BE2C (cell line): ENCODE measurements around the gene CYBA. TPM values are rescaled to one million over a fixed set of nuclear protein-coding genes. Genes with fewer than 3 reads are reported as not detected.

ENCODE experiments used
- DNase-seq: peaks from one replicate; pipeline ENCODE4 v3.0.0-alpha.2; 2020
- H3K27me3 ChIP-seq: fragments of 250-450 bp; sonication (Bioruptor Pico); 2 replicates; pipeline ENCODE4 v1.5.1; 2020; ENCODE audit warnings: mild to moderate bottlenecking
- H3K36me3 ChIP-seq: fragments of 250-450 bp; sonication (Bioruptor Pico); 2 replicates; pipeline ENCODE4 v1.5.1; 2020; ENCODE audit warnings: mild to moderate bottlenecking
- H3K4me1 ChIP-seq: fragments of 250-450 bp; sonication (Bioruptor Pico); 2 replicates; pipeline ENCODE4 v1.5.1; 2020
- H3K4me3 ChIP-seq: 2 replicates; pipeline ENCODE4 v1.5.1; 2011; ENCODE audit warnings: low read depth, low read length
- H3K9me3 ChIP-seq: fragments of 250-450 bp; sonication (Bioruptor Pico); 2 replicates; pipeline ENCODE4 v1.5.1; 2020
- CTCF ChIP-seq: IDR thresholded peaks from 2 replicates; pipeline ENCODE4 v1.5.1; 2012; ENCODE audit warnings: mild to moderate bottlenecking, low read depth, low read length
- polyA plus RNA-seq: library from polyadenylated mRNA; unstranded; fragments of >200 nt; gene quantifications from one replicate; pipeline ENCODE4 v1.2.1, GENCODE V29; 2012; ENCODE audit warnings: low read depth, missing spikeins; ENCODE audit not compliant: insufficient read length, insufficient read depth

The CYBA gene
- polyA plus RNA-seq = 154 TPM

GRCh38 chr16:88650749-88651275 is at the start of gene CYBA:
CYBA (minus strand) TSS chr16:88651053; CDS start chr16:88651013, 40 bp downstream.
- H3K9me3 ChIP-seq = no peaks in the 10 kb centered on the region
- H3K36me3 ChIP-seq = peaks cover 9% of the 10 kb centered on the region
- peaks cover 3% of the 10 kb centered on the region; the same call in 1 of the 2 replicates for H3K4me1 ChIP-seq
- no peak for TF ChIP-seq CTCF
- H3K27me3 ChIP-seq = no peaks in the 10 kb centered on the region
- peak within 1 kb of the TSS; percentile 81 for H3K4me3 ChIP-seq
- DNase-seq = peak; percentile 69

GRCh38 chr16:88700322-88700635 is 49.4 kb upstream of the CYBA start:
- H3K4me3 ChIP-seq = no peak overlapping the region
- no peaks in the 10 kb centered on the region for H3K9me3 ChIP-seq
- H3K27me3 ChIP-seq = no peaks in the 10 kb centered on the region
- no peaks in the 10 kb centered on the region for H3K4me1 ChIP-seq
- TF ChIP-seq CTCF = no peak
- peaks cover 8% of the 10 kb centered on the region for H3K36me3 ChIP-seq
- no peak for DNase-seq

GRCh38 chr16:88699180-88699579 is 48.3 kb upstream of the CYBA start:
- H3K9me3 ChIP-seq = no peaks in the 10 kb centered on the region
- H3K27me3 ChIP-seq = no peaks in the 10 kb centered on the region
- TF ChIP-seq CTCF = no peak
- peaks cover 8% of the 10 kb centered on the region for H3K36me3 ChIP-seq
- H3K4me3 ChIP-seq = no peak overlapping the region
- no peaks in the 10 kb centered on the region for H3K4me1 ChIP-seq
- no peak for DNase-seq

- TF ChIP-seq CTCF = no peak
- H3K9me3 ChIP-seq = no peaks in the 10 kb centered on the region
- no peak for DNase-seq
- no peak overlapping the region for H3K4me3 ChIP-seq
- no peaks in the 10 kb centered on the region for H3K4me1 ChIP-seq
- peaks cover 8% of the 10 kb centered on the region for H3K36me3 ChIP-seq
- H3K27me3 ChIP-seq = no peaks in the 10 kb centered on the region
Observed at GRCh38 chr16:88698646-88699045, 47.8 kb upstream of the CYBA start.

GRCh38 chr16:88697831-88698615 is 47.2 kb upstream of the CYBA start:
- peaks cover 8% of the 10 kb centered on the region for H3K36me3 ChIP-seq
- TF ChIP-seq CTCF = peak; percentile 47
- DNase-seq = no peak
- H3K9me3 ChIP-seq = no peaks in the 10 kb centered on the region
- H3K27me3 ChIP-seq = no peaks in the 10 kb centered on the region
- no peaks in the 10 kb centered on the region for H3K4me1 ChIP-seq
- H3K4me3 ChIP-seq = no peak overlapping the region
